Measurements from ENCODE around the gene MAP10.

The MAP10 gene

DNA sequence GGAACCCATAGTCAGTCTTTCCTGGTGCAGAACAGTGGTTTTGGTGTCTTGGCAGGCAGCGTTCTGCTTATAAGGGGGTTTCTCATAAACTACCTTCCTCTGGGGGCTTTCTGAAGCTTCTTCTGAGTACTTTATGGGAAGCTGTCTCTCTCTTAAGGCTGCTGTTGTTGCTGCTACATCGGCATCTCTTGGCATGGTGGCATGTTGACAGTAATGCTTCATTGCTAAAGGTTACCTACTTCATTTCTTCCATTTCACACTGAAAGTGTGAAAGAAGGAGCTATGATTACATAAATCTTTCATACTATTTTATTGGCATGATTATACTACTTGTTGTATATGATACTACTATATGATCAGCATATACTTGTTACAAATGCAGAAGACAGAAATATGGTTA is 6.3 kb upstream of the MAP10 start:
- no peak for DNase-seq (ENCODE audit: low spot score)

DNA sequence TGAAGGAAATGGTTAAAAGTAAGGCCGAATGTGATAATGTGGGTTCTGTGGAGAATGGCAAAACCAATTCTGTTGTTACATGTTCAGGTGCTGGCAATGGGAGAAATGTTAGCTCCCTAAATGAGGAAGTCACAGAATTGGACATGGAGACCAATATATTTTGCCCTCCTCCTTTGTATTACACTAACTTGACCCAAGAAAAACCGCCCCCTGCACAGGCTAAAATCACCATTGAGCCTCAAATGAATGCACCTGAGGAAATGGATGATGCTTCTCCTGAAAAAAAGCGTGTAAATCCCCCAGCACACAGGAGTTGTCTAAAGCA is 932 bp downstream of the MAP10 start:
- DNase-seq (ENCODE audit: low spot score) = no peak

DNA sequence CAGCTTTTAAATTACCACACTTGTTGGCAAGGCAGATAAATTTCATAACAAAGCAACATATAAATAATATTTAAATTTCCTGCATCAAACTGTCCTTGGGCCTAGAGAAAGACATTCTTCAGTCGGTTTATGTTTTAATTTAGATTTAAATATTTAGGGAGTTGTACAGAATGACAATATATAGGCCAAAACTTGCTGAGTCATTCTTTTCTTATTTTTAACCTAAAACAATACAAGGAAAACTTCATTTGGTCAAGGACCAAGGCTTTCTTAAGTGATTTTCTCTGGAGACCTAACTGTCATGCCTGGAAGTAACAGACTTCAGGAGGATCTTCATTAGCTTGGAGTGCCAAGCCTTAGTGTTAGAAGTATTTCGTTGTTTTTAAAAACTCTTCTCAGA is 5.6 kb downstream of the MAP10 start:
- no peak for DNase-seq (ENCODE audit: low spot score)

DNA sequence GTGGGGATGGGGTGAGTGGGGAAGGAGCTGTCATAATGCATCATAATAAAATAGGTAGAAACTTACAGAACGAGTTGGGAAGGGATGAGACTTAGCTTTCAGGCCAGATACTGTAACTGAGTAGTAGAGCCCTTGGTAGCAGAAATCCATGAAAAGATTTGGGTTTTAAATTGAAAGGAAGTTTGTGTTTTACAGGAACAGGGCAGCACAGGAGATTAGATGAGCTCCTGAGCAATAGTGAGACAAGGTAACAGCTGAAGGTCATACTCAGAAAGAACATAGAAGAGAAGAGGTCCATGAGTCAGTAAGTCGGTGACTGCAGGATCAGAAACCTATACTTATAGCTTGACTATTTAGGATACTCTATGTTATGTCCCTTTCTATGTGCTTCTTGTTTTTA is 7.3 kb downstream of the MAP10 start:
- DNase-seq (ENCODE audit: low spot score) = no peak

DNA sequence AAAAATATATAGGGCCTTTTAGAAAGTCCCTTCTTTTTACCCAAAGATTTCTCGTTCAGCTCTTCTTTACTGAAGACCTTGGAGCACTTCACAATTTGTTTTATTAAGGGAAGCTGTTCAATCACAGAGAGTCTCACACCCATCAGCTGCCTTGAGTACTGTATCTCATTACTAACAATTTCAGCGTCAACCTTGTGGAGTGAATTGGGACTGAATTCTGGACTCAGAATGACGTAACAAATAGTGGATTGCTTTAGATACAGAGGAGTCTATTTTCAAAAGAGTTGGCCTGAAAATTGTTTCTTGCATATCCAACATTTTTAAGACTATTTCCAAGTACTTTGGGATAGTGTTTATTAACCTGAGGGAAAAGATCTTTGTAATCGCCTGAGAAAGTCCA is 7.9 kb downstream of the MAP10 start:
- no peak for DNase-seq (ENCODE audit: low spot score)

DNA sequence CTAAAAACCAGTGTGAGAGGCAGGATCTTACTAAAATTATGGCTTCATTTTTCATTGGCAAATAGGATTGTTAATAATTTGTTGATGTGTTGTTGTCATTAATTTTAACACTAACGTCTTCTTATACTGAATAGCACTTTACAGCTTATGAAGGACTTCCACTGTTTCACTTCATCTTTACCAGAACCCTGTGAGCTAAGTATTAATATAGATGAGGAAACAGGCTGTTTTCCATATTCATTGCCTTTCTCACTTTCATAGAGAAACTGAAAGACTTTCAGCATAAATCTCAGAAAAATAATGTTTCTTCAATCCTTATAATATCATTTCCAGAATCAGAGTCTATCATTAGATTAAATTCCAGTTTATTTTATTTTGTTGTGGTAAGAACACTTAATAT is 8.5 kb downstream of the MAP10 start:
- DNase-seq (ENCODE audit: low spot score) = no peak

DNA sequence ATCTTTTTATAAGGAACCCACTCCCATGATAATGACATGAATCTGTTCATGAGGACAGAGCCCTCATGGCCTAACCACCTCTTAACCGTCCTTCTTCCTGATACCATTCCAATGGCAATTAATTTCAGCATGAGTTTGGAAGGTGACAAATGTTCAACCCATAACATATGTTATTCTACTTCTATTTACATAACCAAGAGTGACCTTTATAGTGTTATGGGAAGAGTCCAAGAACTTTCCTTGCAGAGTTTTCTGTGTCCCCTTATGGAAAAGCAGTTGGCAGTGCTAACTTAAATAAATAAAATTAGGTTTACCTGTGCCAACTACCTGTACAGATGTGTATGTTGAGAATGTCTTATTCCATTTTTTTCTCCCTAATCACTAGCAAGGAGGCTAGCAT is 11.1 kb downstream of the MAP10 start:
- DNase-seq (ENCODE audit: low spot score) = no peak

DNA sequence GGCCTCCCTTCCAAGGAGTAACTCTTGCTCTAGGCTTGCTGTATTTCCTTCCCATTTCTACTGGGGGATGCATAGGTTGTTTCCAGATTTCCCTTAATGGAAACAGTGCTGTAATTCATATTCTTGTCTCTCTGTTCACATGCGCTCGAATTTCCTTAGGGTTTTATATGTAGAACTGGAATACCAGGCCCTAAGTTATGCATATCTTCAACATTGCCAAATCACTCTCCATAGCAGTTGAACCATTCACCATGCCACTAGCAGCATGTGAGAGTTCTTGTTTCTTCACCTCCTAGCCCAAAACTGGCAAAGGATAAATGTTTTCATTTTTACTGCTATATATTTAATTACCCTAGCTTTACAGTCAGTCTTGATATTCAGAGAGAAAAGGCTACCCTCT is 12.8 kb downstream of the MAP10 start:
- DNase-seq (ENCODE audit: low spot score) = no peak

DNA sequence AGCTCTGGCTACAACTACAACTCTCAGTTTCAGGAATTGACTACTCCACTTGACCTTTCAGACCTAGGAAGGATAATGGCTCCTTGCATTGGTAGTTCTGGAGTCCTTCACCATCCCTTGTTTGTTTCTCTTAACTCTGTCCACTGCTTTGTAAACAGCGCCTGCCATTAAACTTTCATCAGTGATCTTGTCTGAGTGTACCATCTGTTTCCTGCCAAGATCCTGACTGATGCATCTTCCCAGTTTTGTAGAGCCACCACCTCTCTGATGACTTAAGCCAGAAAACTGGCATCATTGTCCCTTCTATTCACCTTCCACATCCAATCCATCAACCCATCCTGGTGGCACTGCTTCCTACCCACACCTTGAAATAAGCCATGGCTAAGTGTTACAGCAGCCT is 15.2 kb downstream of the MAP10 start:
- no peak for DNase-seq (ENCODE audit: low spot score)

DNA sequence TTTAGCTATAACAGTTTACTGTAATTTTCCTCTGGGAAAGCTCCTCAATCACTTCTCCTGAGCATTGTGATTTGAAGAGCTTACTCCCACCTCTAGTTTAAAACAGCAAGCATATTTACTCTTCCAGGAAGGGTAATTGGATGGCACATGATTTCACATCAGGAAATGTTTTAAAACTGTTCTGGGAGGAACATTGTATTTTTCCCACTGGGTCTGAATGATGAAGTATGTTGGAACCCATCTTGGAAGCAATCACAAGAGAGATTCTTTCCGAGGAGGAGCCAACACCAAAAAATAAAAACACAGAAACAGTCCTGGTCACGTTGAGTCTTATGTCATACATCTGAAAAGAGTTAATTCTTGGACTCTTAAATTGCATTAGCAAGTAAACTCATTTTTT is 17.3 kb downstream of the MAP10 start:
- DNase-seq (ENCODE audit: low spot score) = no peak

DNA sequence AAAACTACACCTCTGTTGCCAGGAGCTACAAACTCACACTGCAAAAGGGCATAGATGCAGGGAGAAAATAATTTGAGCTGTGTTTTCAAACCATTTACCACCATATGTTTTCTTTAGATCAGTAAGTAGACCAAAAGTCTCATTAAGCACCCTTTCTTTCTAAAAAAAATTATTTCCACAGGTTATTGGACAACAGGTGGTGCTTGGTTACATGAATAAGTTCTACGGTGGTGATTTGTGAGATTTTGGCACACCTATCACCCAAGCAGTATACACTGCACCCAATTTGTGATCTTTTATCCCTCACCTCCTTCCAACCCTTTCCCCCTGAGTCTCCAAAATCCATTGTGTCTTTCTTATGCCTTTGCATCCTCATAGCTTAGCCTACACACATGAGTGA is 21.1 kb downstream of the MAP10 start:
- DNase-seq (ENCODE audit: low spot score) = no peak

DNA sequence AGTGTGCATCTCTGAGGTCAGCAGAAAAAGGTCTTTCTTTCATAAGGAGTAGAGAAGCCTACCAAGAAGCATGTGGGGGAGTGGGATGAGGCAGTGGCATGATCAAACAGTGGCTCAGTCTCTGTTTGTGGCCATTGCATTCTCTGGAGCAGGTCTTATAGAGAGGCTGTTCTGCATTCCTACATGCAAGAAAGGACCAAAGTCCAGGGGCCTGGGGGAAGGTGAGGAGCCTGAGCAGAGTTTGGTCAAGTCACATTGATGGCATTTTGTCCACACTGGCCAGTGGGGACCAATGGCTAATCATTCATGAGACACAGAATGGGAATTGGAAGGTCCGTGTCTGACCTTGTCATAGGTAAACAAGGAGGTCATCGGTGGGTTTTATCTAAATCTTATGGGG is 25.4 kb downstream of the MAP10 start:
- DNase-seq (ENCODE audit: low spot score) = no peak

DNA sequence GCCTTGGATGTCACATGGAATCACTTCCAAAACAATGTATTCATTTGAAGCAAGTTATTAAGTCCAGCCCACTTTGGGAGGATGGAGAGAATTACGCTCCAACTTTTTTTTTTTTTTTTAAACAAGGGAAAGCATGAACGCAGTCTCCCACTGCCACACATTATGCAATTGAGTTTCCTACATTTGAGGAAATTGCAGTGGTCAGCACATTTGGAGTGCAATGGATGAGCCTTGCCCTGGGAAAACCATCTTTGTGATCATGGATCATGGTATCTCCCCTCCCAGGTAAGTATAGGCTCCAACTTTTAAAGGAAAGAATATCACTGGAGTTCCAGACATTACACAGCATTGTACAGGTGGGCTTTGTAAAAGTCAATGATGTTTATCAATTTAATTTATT is 26.7 kb downstream of the MAP10 start:
- no peak for DNase-seq (ENCODE audit: low spot score)

DNA sequence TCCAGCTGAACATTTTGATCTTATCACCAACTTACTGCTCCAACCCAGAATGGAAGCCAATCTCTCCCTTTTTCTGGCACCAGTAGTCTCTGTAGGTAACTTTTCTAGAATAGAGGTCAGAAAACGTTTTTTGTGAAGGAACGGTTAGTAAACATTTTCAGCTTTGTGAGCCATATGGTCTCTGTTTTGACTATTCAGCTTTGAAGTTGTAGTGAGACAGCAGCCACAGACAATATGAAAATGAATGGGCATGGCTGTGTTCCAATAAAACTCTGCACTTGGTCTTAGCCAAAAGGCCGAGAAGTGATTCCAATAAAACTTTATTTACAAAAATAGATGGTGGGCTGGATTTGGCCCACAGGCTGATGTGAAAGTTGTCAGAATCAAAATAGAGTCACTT is 28.9 kb downstream of the MAP10 start:
- no peak for DNase-seq (ENCODE audit: low spot score)

DNA sequence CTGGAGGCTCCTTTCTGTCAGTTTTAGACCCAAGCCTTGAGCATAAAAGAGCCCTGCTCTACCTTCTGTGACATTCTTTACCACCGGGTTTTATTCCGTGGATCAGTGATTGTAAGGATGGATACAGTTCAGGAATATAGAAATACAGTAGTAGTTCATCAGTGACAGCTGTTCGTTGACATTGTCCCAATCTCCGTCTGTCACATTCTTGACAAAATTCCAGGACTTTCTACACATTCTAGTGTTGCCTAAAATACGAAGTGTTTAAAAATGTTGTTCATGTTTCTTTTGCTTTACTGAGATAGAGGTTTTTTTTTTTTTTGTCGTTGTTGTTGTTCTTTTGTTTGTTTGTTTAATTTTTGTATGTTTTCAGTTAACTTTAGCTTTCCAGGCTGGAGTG is 29.9 kb downstream of the MAP10 start:
- DNase-seq (ENCODE audit: low spot score) = no peak

DNA sequence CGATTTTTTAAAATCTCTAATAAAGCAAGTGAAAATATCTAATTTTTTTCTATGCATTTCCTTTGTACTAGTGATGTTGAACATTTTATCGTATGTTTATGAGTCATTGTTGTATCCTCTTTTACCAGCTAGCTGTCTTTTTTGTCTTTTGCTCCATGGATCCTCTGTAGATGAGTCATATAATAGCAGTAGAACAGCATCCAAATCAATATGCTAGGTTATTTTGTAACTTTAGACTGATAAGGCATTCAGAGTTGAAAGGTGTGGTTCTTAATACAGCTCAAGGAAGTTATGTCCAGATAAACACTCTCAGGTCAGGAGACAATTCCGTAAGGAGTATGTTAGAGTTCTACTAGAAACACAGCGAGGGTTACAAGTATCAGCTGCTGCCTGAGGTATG is 31.9 kb downstream of the MAP10 start:
- no peak for DNase-seq (ENCODE audit: low spot score)

DNA sequence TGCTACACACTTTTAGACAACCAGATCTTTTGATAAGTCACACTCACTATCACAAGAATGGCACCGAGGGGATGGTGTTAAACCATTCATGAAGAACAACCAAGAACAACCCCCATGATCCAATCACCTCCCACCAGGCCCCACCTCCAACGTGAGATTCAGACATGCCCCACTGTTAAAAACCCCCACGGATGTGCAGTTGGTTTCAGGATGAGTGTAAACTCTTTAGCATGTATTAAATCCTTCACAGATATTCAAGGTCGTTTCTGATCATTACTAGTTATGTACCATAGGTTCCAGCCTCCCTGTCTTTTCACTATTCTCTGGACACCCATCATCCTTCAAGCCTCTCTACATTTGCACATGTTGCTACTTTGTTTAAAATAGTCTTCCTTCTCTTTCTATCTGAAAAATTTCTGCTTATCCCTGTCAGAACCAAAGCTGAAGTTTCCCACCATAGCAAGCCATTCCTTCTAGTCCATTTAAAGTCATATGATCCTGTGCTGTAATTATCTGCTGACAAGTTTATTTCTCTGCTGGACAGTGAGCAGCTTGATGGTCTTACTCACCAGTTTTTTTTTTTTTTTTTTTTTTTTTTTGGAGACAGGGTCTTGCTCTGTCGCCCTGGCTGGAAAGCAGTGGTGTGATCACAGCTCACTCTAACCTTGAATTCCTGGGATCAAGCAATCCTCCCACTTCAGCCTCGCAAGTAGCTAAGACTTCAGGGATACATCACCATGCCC is 36.8 kb downstream of the MAP10 start:
- no peak for DNase-seq (ENCODE audit: low spot score)

DNA sequence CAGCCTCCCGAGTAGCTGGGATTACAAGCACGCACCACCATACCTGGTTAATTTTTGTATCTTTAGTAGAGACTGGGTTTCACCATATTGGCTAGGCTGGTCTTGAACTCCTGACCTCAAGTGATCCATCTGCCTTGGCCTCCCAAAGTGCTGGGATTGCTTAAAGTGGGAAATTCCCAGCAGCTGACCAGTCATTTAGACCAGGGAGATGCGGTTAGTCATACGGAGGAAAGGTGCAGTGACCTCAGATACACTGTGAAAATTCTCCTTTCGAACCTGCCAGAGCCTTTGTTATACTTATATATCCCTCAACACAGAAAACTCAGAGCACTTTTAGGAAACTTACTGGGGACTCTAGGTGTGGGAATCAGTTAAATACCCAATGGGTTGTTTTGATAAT is 39.6 kb downstream of the MAP10 start:
- DNase-seq (ENCODE audit: low spot score) = no peak

DNA sequence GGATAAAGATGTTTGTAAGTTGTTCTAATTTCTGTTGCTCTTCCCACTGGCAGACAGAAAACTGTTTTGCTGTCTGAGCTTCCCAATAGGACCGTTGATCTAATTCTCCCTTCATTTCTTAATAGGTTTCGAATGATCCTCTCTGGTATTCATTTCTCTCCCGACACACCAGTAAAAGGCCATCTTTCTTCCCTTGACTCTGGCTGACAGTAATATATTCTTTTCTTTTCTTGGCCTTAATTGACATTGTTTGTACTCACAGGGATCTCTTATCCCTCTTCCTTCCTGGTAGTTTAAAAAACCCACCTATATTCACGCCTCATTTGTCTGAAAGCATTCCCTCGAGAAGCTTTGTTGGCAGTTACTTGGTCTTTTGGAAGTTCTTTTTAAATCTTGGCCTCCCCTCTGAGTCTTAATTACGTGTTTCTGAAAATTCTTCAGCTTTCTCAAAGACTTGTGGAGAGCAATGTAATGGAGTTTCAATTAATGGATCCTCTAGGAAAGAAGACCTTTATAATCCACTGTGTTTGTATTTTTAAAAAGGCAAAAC is 40.3 kb downstream of the MAP10 start:
- no peak for DNase-seq (ENCODE audit: low spot score)

DNA sequence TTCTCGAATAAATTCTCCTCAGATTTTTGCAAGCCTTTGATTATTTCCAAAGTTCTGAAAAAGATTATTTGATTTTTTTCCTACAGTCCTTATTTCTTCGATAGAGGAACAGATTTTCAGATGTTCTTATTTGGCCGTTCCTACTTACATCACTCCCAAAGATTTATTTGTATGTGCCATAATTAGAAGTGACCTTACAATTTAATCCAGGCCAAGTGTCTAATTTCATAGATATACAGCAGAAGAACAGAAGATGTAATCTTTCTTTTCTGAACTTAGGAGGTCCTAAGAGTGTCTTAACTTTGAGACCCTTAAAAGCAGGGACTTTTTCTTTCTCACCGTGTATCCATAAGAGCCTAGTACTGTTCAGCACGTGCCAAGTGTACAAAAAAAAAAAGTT is 46.3 kb downstream of the MAP10 start:
- DNase-seq (ENCODE audit: low spot score) = no peak

DNA sequence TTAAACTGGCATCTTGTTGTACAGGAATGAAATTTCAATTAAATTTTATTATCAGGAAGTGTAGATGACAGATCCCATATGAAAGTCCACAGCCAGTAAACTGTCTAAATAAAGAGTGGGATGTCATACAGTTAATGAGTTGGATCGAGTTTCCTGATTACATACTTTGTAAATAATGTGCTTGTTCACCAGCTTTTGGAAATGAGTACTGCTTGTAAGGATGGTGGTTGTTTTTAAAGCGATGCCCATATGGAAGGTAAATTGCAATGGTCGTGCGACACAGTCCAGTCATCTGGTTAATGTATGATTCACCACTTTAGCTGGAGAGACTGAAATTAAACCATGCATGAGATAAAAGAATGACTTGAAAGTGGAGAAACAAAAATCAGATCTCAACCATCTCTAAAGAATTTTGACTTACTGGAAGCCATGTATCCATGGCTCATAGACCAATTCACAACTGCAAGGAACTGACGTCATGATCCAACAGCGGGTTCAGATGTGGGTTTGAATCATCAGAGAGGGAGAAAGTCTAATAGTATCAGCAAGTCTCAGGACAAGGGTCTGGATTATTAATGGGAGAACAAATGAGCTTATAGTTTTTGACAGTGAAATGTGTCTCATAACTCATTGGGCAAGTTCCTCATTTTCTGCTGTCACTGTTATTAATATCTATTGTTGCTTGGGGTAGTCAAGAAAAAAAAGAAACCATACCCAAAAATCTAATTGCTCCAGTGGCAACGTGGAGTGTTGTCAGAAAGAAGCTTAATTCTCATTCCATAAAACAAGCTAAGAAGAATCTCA is 49.0 kb downstream of the MAP10 start:
- no peak for DNase-seq (ENCODE audit: low spot score)

DNA sequence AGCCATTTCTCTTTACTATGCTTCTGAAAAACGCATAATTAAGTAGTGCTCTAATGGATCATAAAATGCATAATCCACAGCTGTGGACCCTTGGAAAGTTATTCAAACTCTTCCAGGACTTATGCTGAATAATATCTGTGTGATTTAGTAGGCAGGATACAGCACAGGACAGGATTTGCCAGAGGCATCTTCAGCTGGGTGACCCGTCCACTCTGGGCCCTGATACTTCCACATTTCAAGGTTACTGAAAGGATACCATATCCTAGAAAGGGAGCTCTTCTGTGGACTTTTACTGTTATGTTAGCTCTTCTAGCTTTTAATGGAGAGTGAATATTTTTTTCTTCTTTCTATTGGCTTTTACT is 49.6 kb downstream of the MAP10 start:
- DNase-seq (ENCODE audit: low spot score) = no peak

DNA sequence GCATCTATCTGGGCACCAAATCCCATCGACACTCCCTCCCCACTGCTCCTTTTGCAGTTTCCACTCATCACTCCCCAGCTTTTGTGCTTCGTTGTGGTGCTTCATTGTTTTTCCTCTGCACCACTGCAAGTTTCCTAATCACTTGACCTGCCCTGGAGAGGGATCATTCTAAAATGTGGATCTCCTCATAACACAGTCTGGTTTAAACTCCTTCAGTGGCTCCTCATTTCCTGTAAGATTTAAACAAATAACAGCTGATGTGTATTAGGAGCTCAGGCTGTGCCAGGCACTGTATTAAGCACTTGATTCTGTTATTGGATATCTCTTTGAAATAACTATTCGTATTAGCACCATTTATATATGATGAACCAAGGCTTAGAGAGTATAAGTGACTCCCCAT is 51.3 kb downstream of the MAP10 start:
- DNase-seq (ENCODE audit: low spot score) = no peak
